Prostate gland (tissue), 2 donors: Measurements from ENCODE around the gene SLC24A3.

Source experiments
- POLR2A ChIP-seq: fragments of 450-650 bp; IDR thresholded peaks from one replicate; pipeline ENCODE4 v1.6.1; 2016; ENCODE audit warnings: antibody characterized with exemption, mild to moderate bottlenecking
- POLR2AphosphoS5 ChIP-seq: sonication (generic); formaldehyde crosslinking; IDR thresholded peaks from one replicate; pipeline ENCODE4 v1.6.1; 2017; ENCODE audit warnings: antibody characterized with exemption
- TF ChIP-seq, protein P1 (sequence below), 4 experiments: fragments of 200-600 bp in 2 of 4; fragments of 450-650 bp in 2 of 4; sonication (generic) in 2 of 4; IDR thresholded peaks; 1 replicate in 3 of 4; 2 replicates in 1 of 4; pipeline ENCODE4 v1.5.1; 2016 to 2019; ENCODE audit warnings: antibody characterized with exemption in 4 of 4, mild to moderate bottlenecking in 2 of 4, moderate library complexity in 2 of 4

DNA sequence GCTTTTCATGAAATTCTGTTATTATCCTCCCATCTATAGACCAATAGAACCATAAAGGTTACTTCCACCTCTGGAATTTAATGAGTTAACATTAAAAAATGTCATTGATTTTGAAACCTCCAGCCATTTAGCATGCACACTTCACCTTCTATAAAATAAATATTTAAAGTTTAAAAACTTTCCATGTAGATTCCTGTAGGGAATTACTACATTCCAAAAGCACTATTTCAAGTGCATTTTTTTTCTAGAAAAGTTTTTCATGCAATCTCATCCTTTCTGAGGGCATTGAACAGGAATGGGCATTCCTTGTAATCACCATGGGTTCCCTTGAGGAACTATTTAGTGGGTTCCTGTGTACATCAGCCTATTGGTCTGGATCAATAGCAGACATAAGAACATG lies 291.8 kb downstream of the SLC24A3 start:
- TF ChIP-seq, protein P1, sequence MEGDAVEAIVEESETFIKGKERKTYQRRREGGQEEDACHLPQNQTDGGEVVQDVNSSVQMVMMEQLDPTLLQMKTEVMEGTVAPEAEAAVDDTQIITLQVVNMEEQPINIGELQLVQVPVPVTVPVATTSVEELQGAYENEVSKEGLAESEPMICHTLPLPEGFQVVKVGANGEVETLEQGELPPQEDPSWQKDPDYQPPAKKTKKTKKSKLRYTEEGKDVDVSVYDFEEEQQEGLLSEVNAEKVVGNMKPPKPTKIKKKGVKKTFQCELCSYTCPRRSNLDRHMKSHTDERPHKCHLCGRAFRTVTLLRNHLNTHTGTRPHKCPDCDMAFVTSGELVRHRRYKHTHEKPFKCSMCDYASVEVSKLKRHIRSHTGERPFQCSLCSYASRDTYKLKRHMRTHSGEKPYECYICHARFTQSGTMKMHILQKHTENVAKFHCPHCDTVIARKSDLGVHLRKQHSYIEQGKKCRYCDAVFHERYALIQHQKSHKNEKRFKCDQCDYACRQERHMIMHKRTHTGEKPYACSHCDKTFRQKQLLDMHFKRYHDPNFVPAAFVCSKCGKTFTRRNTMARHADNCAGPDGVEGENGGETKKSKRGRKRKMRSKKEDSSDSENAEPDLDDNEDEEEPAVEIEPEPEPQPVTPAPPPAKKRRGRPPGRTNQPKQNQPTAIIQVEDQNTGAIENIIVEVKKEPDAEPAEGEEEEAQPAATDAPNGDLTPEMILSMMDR (IDR thresholded peaks at IDR 0.05), result no peak
- TF ChIP-seq POLR2A, result no peak
- TF ChIP-seq POLR2AphosphoS5, result no peak
